ENCODE data around the gene CCNY. TPM values are rescaled to one million over a fixed set of nuclear protein-coding genes. Genes with fewer than 3 reads are reported as not detected.
"Not testable (repeated sequence)": the region's sequence is repeated elsewhere in the genome, so short reads cannot be mapped to it uniquely, and the experiment has no call there.

CCNY gene
- total RNA-seq, 1 experiment from 2014 or later = 41.1 TPM

DNA sequence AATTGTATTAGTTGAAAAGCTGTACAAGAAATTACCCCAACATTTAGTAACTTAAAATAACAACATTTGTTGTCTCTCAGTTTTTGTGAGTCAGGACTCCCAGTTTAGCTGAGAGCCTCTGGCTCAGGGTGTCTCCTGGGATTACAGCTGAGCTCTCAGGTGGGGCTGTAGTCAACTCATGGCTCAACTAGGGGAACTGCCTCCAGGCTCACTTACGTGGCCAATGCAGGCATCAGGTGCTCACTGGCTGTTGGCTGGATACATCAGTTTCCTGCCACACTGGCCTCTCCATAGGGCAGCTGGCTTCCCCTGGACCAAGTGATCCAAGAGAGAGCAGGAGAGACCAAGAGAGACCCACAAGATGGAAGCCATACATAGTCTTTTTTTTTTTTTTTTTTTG lies 17.5 kb downstream of the CCNY start:
- H3K4me3 ChIP-seq = no peak overlapping the region
- H3K9me3 ChIP-seq (replicated peaks) = no peaks in the 10 kb centered on the region
- no peak overlapping the region for H3K27ac ChIP-seq
- DNase-seq (ENCODE audit: low read depth in 1 of 2, low spot score in 2 of 2) = no peak
- H3K36me3 ChIP-seq = peaks cover 5% of the 10 kb centered on the region; the same call in 1 of the 2 replicates
- H3K4me1 ChIP-seq (replicated peaks) = no peaks in the 10 kb centered on the region
- no peaks in the 10 kb centered on the region for H3K27me3 ChIP-seq (replicated peaks)

DNA sequence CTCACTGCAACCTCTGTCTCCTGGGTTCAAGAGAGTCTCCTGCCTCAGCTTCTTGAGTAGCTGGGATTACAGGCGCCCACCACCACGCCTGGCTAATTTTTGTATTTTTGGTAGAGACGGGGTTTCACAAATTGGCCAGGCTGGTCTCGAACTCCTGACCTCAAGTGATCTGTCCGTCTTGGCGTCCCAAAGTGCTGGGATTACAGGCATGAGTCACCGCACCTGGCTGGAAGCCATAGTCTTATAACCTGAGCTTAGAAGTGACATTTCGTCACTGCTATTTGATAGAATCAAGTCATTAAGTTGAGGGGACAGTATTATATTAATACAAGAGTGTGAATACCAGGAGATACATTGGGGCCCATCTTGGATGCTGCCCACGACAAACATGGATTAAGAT lies 17.9 kb downstream of the CCNY start:
- not testable (repeated sequence) for H3K4me1 ChIP-seq (replicated peaks); H3K27me3 ChIP-seq (replicated peaks); DNase-seq (ENCODE audit: low read depth in 1 of 2, low spot score in 2 of 2)

DNA sequence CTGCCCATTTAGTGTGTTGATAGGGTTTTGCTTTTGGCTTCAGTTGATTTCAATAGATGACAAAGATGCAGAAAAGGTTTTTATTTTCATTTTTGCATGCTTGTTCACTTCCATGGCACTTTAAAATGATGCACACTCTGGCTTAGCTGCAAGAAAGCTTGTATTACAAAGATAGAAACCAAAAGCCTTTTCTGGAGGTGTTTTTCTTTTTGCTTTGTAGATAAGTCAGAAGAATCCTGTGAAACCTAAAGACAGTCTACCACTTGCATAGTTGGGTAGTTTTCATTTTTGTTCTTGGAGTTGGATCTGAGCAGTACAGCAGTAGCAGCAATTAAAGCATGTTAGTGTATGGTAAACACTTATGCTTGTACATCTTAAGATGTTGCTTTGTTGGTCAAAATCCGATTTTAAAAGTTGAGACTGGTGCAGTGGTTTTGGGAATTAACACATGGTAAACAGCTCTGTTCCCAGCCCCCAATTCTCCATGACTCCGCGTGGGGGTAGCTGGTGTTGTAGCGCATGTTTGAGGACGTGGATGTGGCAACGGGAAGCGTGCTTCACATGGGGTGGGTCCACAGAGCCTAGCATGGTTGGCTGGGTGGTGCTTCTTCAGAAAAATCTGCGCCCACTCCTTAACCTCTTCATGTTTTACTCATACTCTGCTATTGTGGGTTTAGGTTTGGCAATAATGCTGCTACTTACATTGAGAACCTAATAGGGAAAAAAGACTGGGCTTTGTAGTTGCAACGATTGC lies 19.8 kb downstream of the CCNY start:
- Histone ChIP-seq H3K4me3 (no peak overlapping the region), H3K4me1 (replicated peaks) (no peaks in the 10 kb centered on the region), H3K27ac (no peak overlapping the region), H3K9me3 (replicated peaks) (no peaks in the 10 kb centered on the region), H3K36me3 (peaks cover 4% of the 10 kb centered on the region; the same call in 1 of the 2 replicates), H3K27me3 (replicated peaks) (no peaks in the 10 kb centered on the region)
- DNase-seq (ENCODE audit: low read depth in 1 of 2, low spot score in 2 of 2) = no peak

More for the DNA sequence above, 17.9 kb downstream of the CCNY start:
- not testable (repeated sequence) for H3K4me3 ChIP-seq; H3K27ac ChIP-seq; H3K36me3 ChIP-seq; H3K9me3 ChIP-seq (replicated peaks)

DNA sequence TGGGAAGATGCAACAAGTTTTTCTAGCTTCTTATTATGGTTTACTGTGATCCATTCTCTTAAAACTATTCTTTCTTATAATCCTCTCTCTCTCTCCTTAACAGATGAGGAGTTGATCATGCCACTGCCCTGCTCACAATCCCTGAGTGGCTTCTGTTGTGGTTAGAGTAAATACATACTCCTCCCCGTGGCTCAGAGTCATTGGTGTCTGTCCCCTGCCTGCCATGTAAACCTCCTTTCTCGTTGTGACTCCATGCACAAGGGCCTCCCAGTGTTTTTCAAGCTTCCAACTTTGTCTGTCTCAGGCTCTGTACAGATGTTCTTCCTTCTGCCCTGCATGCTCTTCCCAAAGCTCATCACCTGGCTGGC lies 20.4 kb downstream of the CCNY start:
- H3K4me3 ChIP-seq = no peak overlapping the region
- peaks cover 4% of the 10 kb centered on the region; the same call in 1 of the 2 replicates for H3K36me3 ChIP-seq
- no peak for DNase-seq (ENCODE audit: low read depth in 1 of 2, low spot score in 2 of 2)
- H3K9me3 ChIP-seq (replicated peaks) = no peaks in the 10 kb centered on the region
- no peak overlapping the region for H3K27ac ChIP-seq
- H3K27me3 ChIP-seq (replicated peaks) = no peaks in the 10 kb centered on the region
- no peaks in the 10 kb centered on the region for H3K4me1 ChIP-seq (replicated peaks)

DNA sequence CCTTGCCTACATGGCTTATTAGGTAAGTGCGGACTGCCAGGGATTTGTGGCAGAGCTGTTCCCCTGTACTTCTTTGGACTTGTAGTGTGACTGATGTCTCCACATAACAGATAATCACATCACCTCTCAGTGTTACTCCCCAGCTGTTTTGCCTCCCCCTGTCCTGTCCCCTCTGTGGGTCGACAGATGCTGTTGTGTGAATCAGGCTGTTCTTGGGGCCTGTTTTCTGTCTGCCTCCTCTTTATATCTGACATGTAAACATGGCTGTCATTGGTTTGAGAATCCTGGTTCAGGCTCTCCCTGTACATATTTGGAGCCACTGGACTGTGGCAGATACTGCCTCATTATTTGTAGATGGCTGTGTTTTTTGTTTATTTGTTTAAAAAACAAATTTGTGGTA lies 22.7 kb downstream of the CCNY start:
- no peak for DNase-seq (ENCODE audit: low read depth in 1 of 2, low spot score in 2 of 2)
- Histone ChIP-seq H3K27me3 (replicated peaks) (no peaks in the 10 kb centered on the region), H3K36me3 (peaks cover 4% of the 10 kb centered on the region; the same call in 1 of the 2 replicates)

DNA sequence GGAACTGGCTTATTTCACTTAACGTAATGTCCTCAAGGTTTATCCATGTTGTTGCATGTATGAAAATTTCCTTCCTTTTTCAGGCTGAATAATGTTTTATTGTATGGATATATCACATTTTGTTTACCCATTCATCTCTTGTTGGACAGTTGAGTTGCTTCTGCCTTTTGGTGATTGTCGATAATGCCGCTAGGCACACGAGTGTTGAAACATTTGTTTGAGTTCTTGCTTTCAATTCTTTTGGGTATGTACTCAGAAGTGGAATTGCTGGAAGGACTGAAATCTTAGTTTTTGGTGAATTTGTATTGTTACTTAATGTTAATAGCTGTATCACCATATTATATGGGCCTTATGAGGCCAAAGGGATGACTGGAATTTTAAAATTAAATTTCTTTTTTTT lies 23.6 kb downstream of the CCNY start:
- H3K4me1 ChIP-seq (replicated peaks) = no peaks in the 10 kb centered on the region
- no peak overlapping the region for H3K4me3 ChIP-seq
- H3K27ac ChIP-seq = no peak overlapping the region
- peaks cover 4% of the 10 kb centered on the region; the same call in 1 of the 2 replicates for H3K36me3 ChIP-seq
- H3K9me3 ChIP-seq (replicated peaks) = no peaks in the 10 kb centered on the region
- DNase-seq (ENCODE audit: low read depth in 1 of 2, low spot score in 2 of 2) = no peak
- H3K27me3 ChIP-seq (replicated peaks) = no peaks in the 10 kb centered on the region

More for the DNA sequence above, 22.7 kb downstream of the CCNY start:
- Histone ChIP-seq H3K4me3 (no peak overlapping the region), H3K27ac (no peak overlapping the region), H3K4me1 (replicated peaks) (no peaks in the 10 kb centered on the region), H3K9me3 (replicated peaks) (no peaks in the 10 kb centered on the region)

DNA sequence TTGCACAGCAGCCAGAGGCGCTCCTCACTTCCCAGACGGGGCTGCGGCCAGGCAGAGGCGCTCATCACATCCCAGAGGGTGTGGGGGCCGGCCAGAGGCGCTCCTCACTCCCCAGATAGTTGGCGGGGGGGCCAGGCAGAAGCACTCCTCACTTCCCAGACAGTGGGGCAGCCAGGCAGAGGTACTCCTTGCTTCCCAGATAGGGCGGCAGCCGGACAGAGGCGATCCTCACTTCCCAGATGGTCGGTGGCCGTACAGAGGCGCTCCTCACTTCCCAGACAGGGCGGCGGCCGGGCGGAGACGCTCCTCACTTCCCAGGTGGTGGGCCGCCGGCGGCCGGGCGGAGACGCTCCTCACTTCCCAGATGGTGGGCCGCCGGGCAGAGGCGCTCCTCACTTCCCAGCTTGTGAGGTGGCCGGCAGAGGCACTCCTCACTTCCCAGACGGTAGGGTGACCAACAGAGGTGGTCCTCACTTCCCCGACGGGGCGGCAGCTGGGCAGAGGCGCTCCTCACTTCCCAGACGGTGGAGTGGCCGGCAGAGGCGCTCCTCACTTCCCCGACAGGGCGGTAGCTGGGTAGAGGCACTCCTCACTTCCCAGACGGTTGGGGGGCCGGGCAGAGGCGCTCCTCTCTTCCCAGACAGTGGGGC lies 26.5 kb downstream of the CCNY start:
- DNase-seq (ENCODE audit: low read depth in 1 of 2, low spot score in 2 of 2) = no peak
- Histone ChIP-seq H3K4me3 (no peak overlapping the region), H3K27ac (no peak overlapping the region), H3K9me3 (replicated peaks) (no peaks in the 10 kb centered on the region), H3K27me3 (replicated peaks) (no peaks in the 10 kb centered on the region), H3K36me3 (peaks cover 4% of the 10 kb centered on the region; the same call in 1 of the 2 replicates), H3K4me1 (replicated peaks) (no peaks in the 10 kb centered on the region)

DNA sequence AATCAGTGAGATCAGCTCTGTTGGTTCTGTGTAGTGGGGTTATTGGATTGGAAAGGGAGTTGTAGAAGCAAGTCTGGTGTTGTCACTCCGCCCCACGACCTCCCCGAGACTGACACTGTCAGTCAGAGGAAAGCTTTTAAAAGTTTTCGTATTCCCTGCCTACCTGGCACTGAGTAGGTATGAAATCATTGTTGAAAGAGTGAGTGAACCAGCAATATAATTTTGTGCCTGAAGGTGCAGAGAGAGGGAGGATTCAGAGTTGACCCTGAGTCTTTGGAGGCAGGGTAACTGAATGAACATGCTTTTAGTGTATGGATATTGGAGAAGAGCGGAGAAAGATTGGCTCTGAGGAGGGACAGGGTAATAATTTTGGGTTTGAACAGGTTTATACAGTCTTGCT lies 27.3 kb downstream of the CCNY start:
- H3K4me1 ChIP-seq (replicated peaks) = no peaks in the 10 kb centered on the region
- no peaks in the 10 kb centered on the region for H3K9me3 ChIP-seq (replicated peaks)
- H3K4me3 ChIP-seq = no peak overlapping the region
- no peaks in the 10 kb centered on the region for H3K27me3 ChIP-seq (replicated peaks)
- peaks cover 4% of the 10 kb centered on the region; the same call in 1 of the 2 replicates for H3K36me3 ChIP-seq
- no peak for DNase-seq (ENCODE audit: low read depth in 1 of 2, low spot score in 2 of 2)
- no peak overlapping the region for H3K27ac ChIP-seq

DNA sequence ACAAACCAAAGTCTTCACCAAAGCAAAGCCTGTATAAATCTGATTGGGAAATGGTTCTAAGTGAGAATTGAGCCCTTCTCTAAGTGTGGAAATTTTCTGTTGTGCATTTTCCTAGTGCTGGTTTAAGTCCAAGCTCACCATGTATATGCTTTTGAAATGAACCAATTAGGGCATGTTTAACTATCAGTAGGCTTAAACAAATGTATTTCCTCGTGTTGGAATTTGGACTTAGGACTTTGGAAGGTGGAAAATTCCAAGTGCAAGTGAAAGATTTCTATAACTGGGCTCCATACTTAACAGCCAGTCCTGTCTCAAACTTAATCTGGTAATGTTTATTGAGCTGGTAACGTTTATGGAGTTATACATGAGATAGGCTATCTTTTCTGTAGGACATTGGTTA lies 28.5 kb downstream of the CCNY start:
- Histone ChIP-seq H3K4me3 (no peak overlapping the region), H3K27ac (no peak overlapping the region), H3K9me3 (replicated peaks) (no peaks in the 10 kb centered on the region), H3K27me3 (replicated peaks) (no peaks in the 10 kb centered on the region), H3K4me1 (replicated peaks) (no peaks in the 10 kb centered on the region), H3K36me3 (peaks cover 1% of the 10 kb centered on the region; the same call in 1 of the 2 replicates)
- no peak for DNase-seq (ENCODE audit: low read depth in 1 of 2, low spot score in 2 of 2)

DNA sequence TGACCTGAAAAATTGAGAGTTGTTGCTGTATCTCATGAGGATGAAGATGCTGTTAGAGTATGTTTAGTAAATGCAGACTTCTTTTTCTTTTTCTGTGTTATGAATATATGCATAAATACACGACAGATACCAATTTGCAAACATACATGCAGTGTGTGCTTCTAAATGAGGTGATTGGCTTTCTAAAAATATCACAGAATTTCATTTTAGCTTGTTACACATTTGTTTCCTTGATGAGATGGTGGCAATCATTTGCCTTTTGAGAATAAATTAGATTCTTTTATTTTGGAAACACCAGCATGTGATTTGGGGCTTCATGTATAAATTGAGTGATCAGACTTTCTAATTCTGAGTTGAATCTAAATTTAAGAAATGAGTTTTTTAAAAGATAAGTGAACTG lies 29.7 kb downstream of the CCNY start:
- Histone ChIP-seq H3K9me3 (replicated peaks) (no peaks in the 10 kb centered on the region), H3K27me3 (replicated peaks) (no peaks in the 10 kb centered on the region), H3K27ac (no peak overlapping the region), H3K4me3 (no peak overlapping the region), H3K36me3 (no peaks in the 10 kb centered on the region), H3K4me1 (replicated peaks) (no peaks in the 10 kb centered on the region)
- DNase-seq (ENCODE audit: low read depth in 1 of 2, low spot score in 2 of 2) = no peak

DNA sequence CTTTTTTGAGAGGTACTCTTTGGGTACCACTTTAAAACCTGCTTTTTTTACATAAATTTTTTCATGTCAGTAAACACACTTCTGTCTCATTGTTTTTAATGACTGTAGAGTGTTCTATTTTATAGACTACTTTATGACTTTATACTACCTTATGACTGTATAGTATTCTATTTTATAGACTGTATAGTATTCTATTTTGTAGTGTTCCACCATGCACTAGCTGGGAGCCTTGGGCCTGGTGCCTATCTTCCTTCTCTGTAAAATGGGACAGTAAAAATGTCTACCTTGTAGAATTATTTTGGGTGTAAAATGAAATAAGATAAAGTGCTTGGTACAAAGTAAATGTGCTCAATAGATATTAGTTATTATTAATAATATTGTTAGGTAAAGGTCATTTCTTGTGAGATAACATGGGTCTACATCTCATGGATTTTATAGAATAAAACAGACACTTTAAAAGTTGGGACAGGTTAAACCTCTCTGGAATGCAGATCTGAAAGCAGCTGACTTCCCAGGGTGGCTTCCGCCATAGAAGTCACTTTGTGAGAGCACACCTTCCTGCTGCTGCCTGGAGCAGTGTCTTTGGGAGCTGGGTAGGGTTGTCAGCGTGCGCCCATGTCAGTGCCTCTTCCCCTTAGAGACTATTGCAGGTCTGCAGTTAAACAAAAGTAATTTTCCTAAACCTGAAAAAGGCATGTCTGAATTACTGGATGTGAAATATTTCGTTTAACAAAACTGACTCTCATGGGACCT lies 31.0 kb downstream of the CCNY start:
- no peak overlapping the region for H3K27ac ChIP-seq
- H3K27me3 ChIP-seq (replicated peaks) = no peaks in the 10 kb centered on the region
- no peaks in the 10 kb centered on the region for H3K36me3 ChIP-seq
- no peaks in the 10 kb centered on the region for H3K9me3 ChIP-seq (replicated peaks)
- H3K4me1 ChIP-seq (replicated peaks) = peaks cover 12% of the 10 kb centered on the region
- H3K4me3 ChIP-seq = no peak overlapping the region
- DNase-seq (ENCODE audit: low read depth in 1 of 2, low spot score in 2 of 2) = no peak

DNA sequence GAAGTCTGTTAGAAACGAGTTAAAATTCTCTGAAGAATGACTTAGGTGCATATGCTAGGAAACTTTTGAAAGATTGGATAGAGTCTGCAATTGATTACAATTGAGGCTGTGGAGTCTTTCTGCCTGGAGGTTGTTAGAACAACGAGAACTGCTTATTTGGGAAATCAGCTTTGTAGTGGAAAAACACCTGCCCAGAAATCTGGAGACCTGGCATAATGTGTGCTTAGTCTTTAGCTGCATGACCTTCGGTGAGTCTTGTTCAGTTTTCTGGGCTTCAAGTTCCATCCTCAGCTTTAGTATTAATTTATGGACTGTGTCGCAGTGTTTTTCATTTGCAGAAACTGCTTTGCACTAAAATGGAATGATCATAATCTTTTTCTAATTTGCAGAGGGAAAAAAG lies 31.7 kb downstream of the CCNY start:
- Histone ChIP-seq H3K27me3 (replicated peaks) (no peaks in the 10 kb centered on the region), H3K9me3 (replicated peaks) (no peaks in the 10 kb centered on the region), H3K36me3 (no peaks in the 10 kb centered on the region), H3K4me3 (no peak overlapping the region), H3K4me1 (replicated peaks) (peaks cover 17% of the 10 kb centered on the region), H3K27ac (no peak overlapping the region)
- DNase-seq (ENCODE audit: low read depth in 1 of 2, low spot score in 2 of 2) = no peak

DNA sequence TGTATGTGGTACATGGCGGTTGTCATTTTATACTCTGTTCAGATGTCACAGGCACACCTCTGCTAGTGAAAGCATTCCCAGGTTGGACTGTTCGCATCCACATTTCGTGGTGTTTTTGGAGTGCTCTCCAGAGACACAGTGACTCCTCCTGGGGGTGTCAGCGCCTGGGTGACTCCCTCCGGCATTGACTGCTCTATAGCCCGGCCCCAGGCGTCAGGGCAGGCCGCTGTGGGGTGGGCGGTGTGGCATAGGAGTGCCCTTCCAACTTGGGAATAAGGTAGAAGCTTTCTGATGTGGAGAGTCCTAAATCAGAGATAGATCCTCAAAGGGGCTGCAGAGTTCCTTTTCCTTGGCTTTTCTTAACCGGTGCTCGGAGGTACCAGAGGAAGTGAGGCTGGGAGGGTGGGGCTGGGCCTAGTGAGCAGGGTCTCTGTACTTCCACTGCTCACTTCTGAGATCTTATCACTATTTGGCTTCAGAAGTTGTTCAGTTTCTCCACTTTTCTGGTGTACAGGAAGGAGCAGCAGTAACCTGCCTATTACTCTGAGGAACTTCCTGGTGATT lies 32.3 kb downstream of the CCNY start:
- H3K36me3 ChIP-seq = no peaks in the 10 kb centered on the region
- H3K4me3 ChIP-seq = no peak overlapping the region
- H3K9me3 ChIP-seq (replicated peaks) = no peaks in the 10 kb centered on the region
- H3K27me3 ChIP-seq (replicated peaks) = no peaks in the 10 kb centered on the region
- no peak overlapping the region for H3K27ac ChIP-seq
- DNase-seq (ENCODE audit: low read depth in 1 of 2, low spot score in 2 of 2) = no peak
- H3K4me1 ChIP-seq (replicated peaks) = peaks cover 17% of the 10 kb centered on the region

Data from SJSA1 (cell line).